Retinal pigment epithelial cell (primary cell): ENCODE results near the gene TINCR.
A peak's percentile ranks its signal among the peaks of the same experiment; 100 is the strongest.

Source experiments
- DNase-seq: peaks from one replicate; pipeline ENCODE4 v3.0.0-alpha.2; 2010; ENCODE audit warnings: low read depth
- H3K4me3 ChIP-seq: 2 replicates; pipeline ENCODE4 v1.5.1; 2011; ENCODE audit warnings: mild to moderate bottlenecking, low read length, control low read depth, moderate library complexity
- TF ChIP-seq, protein P1 (sequence below): conservative IDR thresholded peaks from 2 replicates; pipeline ENCODE4 v1.5.1; 2011; ENCODE audit warnings: low read depth, low read length, control low read depth, inconsistent platforms

TINCR gene

DNA sequence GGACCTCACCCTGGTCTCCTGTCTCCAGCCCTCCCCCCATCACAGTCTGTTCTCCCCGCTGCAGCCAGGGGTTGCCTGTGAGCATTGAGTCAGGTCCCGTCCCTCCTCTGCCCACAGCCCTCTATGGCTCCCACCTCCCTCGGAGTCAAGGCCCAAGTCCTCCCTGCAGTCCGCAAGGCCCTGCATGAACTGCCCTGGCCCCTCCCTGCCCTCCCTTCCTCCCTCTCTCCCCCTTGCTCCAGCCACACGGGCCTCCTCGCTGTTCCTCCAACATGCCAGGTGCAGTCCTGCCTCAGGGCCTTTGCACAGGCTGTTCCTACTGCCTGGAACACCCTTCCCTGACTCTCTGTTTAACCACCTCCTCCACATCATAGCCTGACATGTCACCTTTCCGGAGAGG is 2.8 kb downstream of the TINCR start:
- DNase-seq: no peak
- H3K4me3 ChIP-seq: no peak overlapping the region
- TF ChIP-seq, protein P1, sequence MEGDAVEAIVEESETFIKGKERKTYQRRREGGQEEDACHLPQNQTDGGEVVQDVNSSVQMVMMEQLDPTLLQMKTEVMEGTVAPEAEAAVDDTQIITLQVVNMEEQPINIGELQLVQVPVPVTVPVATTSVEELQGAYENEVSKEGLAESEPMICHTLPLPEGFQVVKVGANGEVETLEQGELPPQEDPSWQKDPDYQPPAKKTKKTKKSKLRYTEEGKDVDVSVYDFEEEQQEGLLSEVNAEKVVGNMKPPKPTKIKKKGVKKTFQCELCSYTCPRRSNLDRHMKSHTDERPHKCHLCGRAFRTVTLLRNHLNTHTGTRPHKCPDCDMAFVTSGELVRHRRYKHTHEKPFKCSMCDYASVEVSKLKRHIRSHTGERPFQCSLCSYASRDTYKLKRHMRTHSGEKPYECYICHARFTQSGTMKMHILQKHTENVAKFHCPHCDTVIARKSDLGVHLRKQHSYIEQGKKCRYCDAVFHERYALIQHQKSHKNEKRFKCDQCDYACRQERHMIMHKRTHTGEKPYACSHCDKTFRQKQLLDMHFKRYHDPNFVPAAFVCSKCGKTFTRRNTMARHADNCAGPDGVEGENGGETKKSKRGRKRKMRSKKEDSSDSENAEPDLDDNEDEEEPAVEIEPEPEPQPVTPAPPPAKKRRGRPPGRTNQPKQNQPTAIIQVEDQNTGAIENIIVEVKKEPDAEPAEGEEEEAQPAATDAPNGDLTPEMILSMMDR: no peak

DNA sequence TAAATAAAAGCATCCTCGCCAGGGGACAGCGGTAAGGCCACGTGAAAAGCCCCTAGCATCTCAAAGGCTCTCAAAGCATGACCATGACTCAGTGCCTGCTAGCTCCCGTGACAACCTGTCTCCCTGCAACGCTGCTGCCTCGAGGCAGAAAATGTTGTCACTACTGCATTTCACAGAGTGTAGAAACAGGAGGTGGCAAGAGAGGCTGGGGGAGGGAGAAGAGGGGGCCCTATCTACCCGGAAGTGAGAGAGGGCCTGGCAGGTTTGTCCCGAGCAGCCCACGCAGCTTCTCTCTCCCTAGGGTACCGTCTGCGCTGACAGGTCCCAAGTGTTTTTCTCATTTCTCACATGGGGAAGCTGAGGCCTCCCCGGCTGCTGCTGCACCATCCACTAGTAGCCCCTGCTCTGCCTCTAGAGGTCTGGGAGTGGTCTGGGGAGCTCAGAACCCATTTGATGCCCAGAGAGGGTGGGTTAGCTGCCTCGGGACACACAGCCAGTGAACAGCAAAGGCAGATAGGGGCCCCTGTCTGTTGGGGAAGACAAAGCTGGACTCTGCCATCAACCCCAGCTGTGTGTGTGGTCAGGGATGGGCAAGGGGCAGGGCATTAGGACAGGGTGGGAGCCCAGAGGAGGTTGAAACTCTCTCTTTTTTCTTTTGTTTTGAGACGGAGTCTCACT is 3.7 kb downstream of the TINCR start:
- no peak overlapping the region for H3K4me3 ChIP-seq
- TF ChIP-seq, protein P1: no peak
- DNase-seq: peak; percentile 15

DNA sequence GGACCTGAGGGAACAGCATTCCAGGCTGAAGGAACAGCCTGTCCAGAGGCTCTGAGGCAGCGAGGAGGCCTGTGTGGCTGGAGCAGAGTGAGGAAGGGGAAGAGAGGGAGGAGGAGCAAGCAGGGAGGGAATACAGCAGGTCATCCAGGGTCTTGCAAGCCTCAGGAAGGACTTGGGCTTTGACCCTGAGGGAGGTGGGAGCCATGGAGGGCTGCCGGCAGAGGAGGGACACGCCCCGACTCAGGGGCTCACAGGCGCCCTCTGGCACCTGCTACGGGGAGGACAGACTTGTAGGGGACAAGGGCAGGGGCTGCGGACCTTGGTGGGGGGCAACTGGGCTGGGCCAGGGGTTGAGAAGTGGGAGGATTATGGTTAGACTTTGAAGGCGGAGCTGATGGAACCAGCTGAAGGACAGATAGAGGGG is 4.7 kb downstream of the TINCR start:
- DNase-seq: no peak
- TF ChIP-seq, protein P1: peak; percentile 16
- H3K4me3 ChIP-seq: no peak overlapping the region

DNA sequence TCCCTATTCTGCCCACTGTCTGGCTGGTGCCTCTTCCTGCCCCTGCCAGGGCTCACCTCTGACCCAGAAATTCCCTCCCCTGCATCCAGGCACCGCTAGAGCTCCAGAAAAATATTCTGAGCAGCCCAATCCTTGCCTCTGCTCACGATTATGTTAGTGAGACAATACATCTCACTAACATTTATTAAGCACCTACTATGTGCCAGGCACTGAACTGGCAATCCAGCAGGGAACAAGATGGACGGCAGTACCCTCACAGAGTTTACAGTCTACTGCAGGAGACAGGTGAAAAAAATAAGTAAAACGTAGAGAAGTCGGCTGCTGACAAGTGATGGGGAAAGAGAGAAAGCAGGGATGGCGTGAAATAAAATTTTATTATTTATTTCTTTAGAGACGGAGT is 5.5 kb downstream of the TINCR start:
- no peak for DNase-seq
- TF ChIP-seq, protein P1: no peak
- no peak overlapping the region for H3K4me3 ChIP-seq

DNA sequence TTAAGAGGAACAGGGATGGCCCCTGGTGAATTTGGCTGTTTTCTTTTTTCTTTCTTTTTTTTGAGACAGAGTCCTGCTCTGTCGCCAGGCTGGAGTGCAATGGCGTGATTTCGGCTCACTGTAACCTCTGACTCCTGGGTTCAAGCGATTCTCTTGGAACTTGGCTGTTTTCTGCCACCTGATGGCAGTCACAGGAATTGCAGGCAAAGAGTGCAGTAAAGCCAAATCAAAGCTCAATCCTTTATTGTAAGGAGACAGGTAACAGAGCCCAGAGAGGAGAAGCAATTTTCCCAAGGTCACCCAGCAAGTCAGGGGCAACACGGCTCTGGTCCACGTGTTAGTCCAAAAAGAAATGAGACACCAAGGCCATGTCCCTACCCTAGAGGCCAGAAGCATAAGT is 6.2 kb downstream of the TINCR start:
- no peak for DNase-seq
- TF ChIP-seq, protein P1: peak; percentile 60
- H3K4me3 ChIP-seq: no peak overlapping the region

DNA sequence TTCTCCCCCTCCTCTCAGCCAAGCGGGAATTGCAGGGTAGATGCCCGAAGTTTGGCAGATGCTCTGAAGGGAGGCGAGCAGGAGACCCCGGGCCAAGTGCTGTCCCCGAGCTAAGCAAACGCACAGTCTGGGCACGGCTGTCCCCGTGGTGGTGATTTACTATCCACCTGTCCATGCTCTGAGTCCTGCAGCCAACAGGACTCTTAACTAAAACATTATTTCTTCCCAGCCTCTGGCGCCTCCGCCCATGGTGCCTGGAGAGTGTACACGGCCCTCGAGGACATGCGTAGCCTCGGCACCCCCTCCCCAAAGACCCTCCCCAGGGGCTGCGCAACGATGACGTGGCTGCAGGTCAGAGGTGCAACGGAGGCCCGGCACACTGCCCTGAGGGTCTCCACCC is 7.6 kb downstream of the TINCR start:
- H3K4me3 ChIP-seq: no peak overlapping the region
- TF ChIP-seq, protein P1: no peak
- DNase-seq: no peak

DNA sequence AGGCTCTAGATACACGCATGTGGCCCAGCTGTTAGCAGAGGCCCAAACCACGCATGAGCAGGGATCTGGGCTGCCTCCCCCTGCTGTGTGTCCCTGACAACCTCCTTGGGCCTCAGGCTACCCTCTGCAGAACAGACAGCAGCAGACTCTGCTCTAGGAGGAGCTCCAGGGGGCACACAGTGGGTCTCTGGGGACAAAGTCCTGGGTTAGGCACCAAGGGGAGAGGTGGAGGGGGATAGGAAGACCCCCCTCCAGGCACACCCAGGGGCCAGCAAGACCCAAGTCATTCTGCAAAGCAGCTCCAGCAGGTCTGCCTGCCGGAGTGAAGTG is 8.0 kb downstream of the TINCR start:
- H3K4me3 ChIP-seq: no peak overlapping the region
- DNase-seq: no peak
- TF ChIP-seq, protein P1: no peak
